ENCODE data around the gene HACD4.
A peak's percentile ranks its signal among the peaks of the same experiment; 100 is the strongest.

The HACD4 gene

GRCh38 chr9:21031091-21031807 lies at the start of gene HACD4:
Gene HACD4, minus strand, starts transcription at chr9:21031640. Its CDS starts 50 bp downstream, at chr9:21031590.
- peak; percentile 3 to 58 (median 49) for DNase-seq

- no peak for DNase-seq
Observed at GRCh38 chr9:21080793-21081192, 49.4 kb upstream of the HACD4 start.

GRCh38 chr9:21078702-21079101 lies 47.3 kb upstream of the HACD4 start:
- no peak for DNase-seq

GRCh38 chr9:21077781-21078180 lies 46.3 kb upstream of the HACD4 start, which contains the start of gene IFNB1:
Gene IFNB1, minus strand, starts transcription at chr9:21077942. Its CDS starts 73 bp downstream, at chr9:21077869.
- DNase-seq = no peak

- no peak for DNase-seq
Observed at GRCh38 chr9:21075484-21075883, 44.0 kb upstream of the HACD4 start.

- DNase-seq = no peak
Observed at GRCh38 chr9:21070906-21071305, 39.5 kb upstream of the HACD4 start.

- DNase-seq = no peak
Observed at GRCh38 chr9:21070171-21070571, 38.7 kb upstream of the HACD4 start.

GRCh38 chr9:21060919-21061561 lies 29.6 kb upstream of the HACD4 start:
- no peak for DNase-seq

GRCh38 chr9:21056931-21057330 lies 25.5 kb upstream of the HACD4 start:
- DNase-seq = no peak

GRCh38 chr9:21053851-21054250 lies 22.4 kb upstream of the HACD4 start:
- no peak for DNase-seq

GRCh38 chr9:21047281-21047691 lies 15.8 kb upstream of the HACD4 start:
- DNase-seq = no peak

GRCh38 chr9:21043841-21044240 lies 12.4 kb upstream of the HACD4 start:
- no peak for DNase-seq

- DNase-seq = no peak
Observed at GRCh38 chr9:21042466-21042865, 11.0 kb upstream of the HACD4 start.

GRCh38 chr9:21039302-21039701 lies 7.9 kb upstream of the HACD4 start:
- DNase-seq = no peak

GRCh38 chr9:21037278-21037677 lies 5.8 kb upstream of the HACD4 start:
- no peak for DNase-seq

- DNase-seq = no peak
Observed at GRCh38 chr9:21031808-21032183, 356 bp upstream of the HACD4 start.

GRCh38 chr9:21030389-21031035 lies 928 bp downstream of the HACD4 start:
- peak in 2 of 3 experiments; percentile 24 to 46 for DNase-seq

- DNase-seq = no peak
Observed at GRCh38 chr9:21029661-21030060, 1.8 kb downstream of the HACD4 start.

- no peak for DNase-seq
Observed at GRCh38 chr9:21028466-21028865, 3.0 kb downstream of the HACD4 start.

- no peak for DNase-seq
Observed at GRCh38 chr9:21027295-21027694, 4.1 kb downstream of the HACD4 start.

- no peak for DNase-seq
Observed at GRCh38 chr9:21023861-21024260, 7.6 kb downstream of the HACD4 start.

- DNase-seq = no peak
Observed at GRCh38 chr9:21018177-21018576, 13.3 kb downstream of the HACD4 start.

GRCh38 chr9:21016701-21017491 lies 14.5 kb downstream of the HACD4 start:
- no peak for DNase-seq
